Psoas muscle (tissue), 8 donors: ENCODE measurements around the gene NGB. TPM values are rescaled to one million over a fixed set of nuclear protein-coding genes. Genes with fewer than 3 reads are reported as not detected.

Experiments used
- ATAC-seq, 4 donors: fragments of 200-7000 bp; cut with Tn5 transposase; one replicate each; pipeline ENCODE4 v1.9.1; 2020; ENCODE audit warnings: moderate library complexity in 3 of 4, mild to moderate bottlenecking in 2 of 4
- DNase-seq, 2 donors: peaks; one replicate each; pipeline ENCODE4 v3.0.0-alpha.2; 2020
- H3K27ac ChIP-seq: fragments of 200-600 bp; one replicate; pipeline ENCODE4 v1.8.0; 2022
- H3K27me3 ChIP-seq, 3 donors: fragments of 200-600 bp in 1 of 3; one replicate each; pipeline versions ENCODE4 v1.6.1 to v1.8.0; 2013 to 2022; ENCODE audit warnings: low read length in 2 of 3, mild to moderate bottlenecking in 2 of 3, moderate library complexity in 1 of 3; ENCODE audit not compliant: insufficient read depth in 3 of 3
- H3K36me3 ChIP-seq, 2 donors: fragments of 200-600 bp in 1 of 2; one replicate each; pipeline versions ENCODE4 v1.6.1 to v1.8.0; 2013 to 2022; ENCODE audit warnings: low read depth in 1 of 2, mild to moderate bottlenecking in 1 of 2, moderate library complexity in 1 of 2; ENCODE audit not compliant: insufficient read depth in 1 of 2
- H3K4me1 ChIP-seq: fragments of 200-600 bp; one replicate; pipeline ENCODE4 v1.8.0; 2022
- H3K4me3 ChIP-seq: fragments of 200-600 bp; one replicate; pipeline ENCODE4 v1.8.0; 2022; ENCODE audit warnings: mild to moderate bottlenecking
- H3K9me3 ChIP-seq: fragments of 200-600 bp; one replicate; pipeline ENCODE4 v1.8.0; 2022
- CTCF ChIP-seq: fragments of 200-600 bp; IDR thresholded peaks from one replicate; pipeline ENCODE4 v1.8.0; 2022; ENCODE audit warnings: antibody characterized with exemption
- WGBS, 3 donors: extraction: QIAGEN DNeasy Blood & Tissue Kit; methylation state at CpG; one replicate each; pipeline versions ENCODE4 v1.1.6 to v1.1.7; 2013; 5-methylcytosine and 5-hydroxymethylcytosine counted together
- intact Hi-C, 2 donors: fragments of 100-400 bp; cut with DNase I; formaldehyde crosslinking; loops; one replicate each; pipeline versions ENCODE4 v1.11.0 to v1.14.2; 2022
- polyA plus RNA-seq, 3 donors: library from polyadenylated mRNA; stranded (reverse); fragments of 200-250 nt; gene quantifications; one replicate each; pipeline ENCODE4 v1.2.3, GENCODE V29; 2013
- total RNA-seq, 4 donors: library from RNA; stranded (reverse); fragmentation: NEBNext Ultra II Directional in 2 of 4; extraction: Animal tissue kit (Norgen Biotek cat#: 25700) in 2 of 4; gene quantifications; one replicate each; pipeline versions ENCODE4 v1.2.1 to v1.2.4, GENCODE V29; 2021 to 2023
- donor health status: healthy with polysubstance abuse.
- donor health status: DM: no; HTN: no; CAD: no; lungs with moderate emphysema.
- donor health status: Bipolar disorder and iron deficiency.
- donor health status: healthy.
- donor health status: DM: yes; HTN: yes; CAD: no.
- donor health status: DM: no; HTN: no; CAD: no.
- donor health status: DM: no; HTN: no; CAD: no.
- donor health status: DM: yes; HTN: yes; CAD: no.

The NGB gene
- total and polyA plus RNA-seq, 7 donors = 0.01 TPM; not detected in 6

DNA sequence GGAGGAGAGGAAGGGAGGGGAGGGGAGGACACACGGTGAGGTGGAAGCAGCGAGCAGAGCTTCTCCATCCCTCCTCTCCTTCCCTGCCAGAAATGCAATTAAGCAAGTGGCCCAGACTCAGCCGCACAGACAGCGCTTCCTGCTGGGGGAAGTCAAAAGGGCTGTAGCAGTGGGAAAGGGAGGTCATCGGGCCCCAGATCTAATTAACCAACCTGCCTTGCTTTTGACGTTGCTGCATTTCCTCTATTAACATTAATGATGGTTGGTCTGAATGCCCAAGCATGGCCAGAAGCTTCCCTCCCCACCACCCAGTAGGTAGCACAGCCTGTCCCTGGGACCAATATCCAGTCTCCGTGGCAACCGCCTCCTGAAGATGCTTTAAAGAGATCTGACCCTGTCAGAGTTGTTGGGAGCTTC, 4.6 kb upstream of the NGB start:
- no peak for DNase-seq
- WGBS, 3 donors = 51 to 64% (median 56%) methylated on average over 8 of the region's 8 CpGs
- TF ChIP-seq CTCF = no peak
- H3K4me3 ChIP-seq = no peak overlapping the region
- ATAC-seq = no peak
- H3K27me3 ChIP-seq = peaks cover 0 to 25% (median 15%) of the 10 kb centered on the region in 3 donors
- H3K36me3 ChIP-seq = peaks cover 4 to 45% of the 10 kb centered on the region in 2 donors
- H3K27ac ChIP-seq = no peak overlapping the region
- H3K4me1 ChIP-seq = peaks cover 6% of the 10 kb centered on the region
- no peaks in the 10 kb centered on the region for H3K9me3 ChIP-seq
- intact Hi-C loops = no loop called here

DNA sequence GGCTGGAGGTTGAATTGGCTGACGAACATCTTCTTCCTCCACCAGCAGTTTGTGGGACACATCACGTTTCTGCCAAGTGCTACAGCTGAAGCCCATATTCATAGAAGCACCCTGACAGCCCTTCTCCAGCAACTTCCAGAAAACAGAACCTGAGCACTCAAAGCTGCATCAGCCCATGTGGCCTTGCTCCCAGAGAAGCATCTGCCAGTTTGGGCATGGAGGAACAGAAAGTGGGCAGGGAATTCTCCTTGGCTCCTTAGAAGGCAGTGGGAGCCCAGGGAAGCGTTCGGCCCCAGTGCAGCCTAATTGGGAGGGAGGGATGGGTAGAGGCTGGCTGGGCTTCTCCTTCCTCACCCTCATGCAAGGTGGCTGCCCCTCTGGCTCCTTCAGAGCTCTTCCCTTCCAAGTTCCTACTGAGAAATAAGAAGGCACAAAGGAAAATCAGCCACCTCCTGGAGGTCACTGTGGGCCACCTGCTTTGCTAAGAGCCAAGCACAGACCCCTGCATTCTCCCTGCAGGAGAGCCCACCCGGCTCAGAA, 4.1 kb upstream of the NGB start:
- ATAC-seq = no peak
- DNase-seq = no peak
- H3K27ac ChIP-seq = no peak overlapping the region
- H3K4me3 ChIP-seq = no peak overlapping the region
- WGBS, 3 donors = 65 to 75% (median 68%) methylated on average over 5 of the region's 5 CpGs
- no peaks in the 10 kb centered on the region for H3K9me3 ChIP-seq
- H3K36me3 ChIP-seq = peaks cover 4 to 40% of the 10 kb centered on the region in 2 donors
- no peak for TF ChIP-seq CTCF
- intact Hi-C loops = no loop called here
- H3K27me3 ChIP-seq = peaks cover 0 to 30% (median 20%) of the 10 kb centered on the region in 3 donors
- H3K4me1 ChIP-seq = peaks cover 6% of the 10 kb centered on the region

DNA sequence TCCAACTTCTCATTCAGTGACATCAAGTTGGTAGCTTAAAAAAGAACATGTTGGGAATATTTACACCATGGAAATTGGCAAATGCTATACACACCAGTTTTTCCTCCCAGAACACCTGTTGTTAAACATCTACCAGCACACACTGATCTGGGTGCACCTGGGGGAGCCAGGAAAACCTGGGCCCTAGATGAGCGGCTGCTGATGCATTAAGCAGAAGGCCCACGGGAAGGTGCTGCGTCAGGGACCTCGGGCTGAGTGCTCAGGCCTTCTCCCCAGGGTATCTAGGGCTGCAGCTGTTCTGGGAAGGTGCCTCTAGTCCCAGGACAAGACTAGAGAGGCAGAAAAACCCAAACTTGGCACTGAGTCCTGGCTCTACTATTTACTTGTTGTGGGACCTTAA, 2.8 kb upstream of the NGB start:
- Histone ChIP-seq H3K4me1 (peaks cover 6% of the 10 kb centered on the region), H3K9me3 (no peaks in the 10 kb centered on the region), H3K27me3 (peaks cover 0 to 35% (median 20%) of the 10 kb centered on the region in 3 donors), H3K36me3 (peaks cover 0 to 27% of the 10 kb centered on the region in 2 donors), H3K4me3 (no peak overlapping the region), H3K27ac (no peak overlapping the region)
- no peak for TF ChIP-seq CTCF
- ATAC-seq (no peak), DNase-seq (no peak)
- WGBS, 3 donors = 55 to 73% (median 55%) methylated on average over 4 of the region's 4 CpGs
- intact Hi-C loops = no loop called here

DNA sequence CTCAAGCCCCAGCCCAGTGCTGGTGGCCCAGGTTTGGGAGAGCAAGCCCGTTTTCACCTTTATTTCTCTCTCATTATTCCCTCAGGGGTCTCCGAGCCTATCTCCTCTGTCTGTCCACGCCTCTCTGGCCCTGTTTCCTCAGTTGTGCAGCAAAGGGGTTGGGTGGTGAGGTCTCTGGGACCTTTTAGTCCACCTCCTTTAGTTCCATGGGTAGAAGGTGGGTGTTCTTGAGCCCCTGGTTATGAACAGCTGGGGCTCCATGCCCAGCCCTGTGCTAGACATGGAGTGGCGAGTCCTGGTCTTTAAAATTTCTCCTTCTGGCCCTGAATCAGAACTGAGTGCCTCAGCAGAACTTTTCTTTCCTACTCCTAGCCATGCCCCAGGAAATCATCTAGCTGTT, 1.3 kb upstream of the NGB start:
- no peak for ATAC-seq
- no peak overlapping the region for H3K4me3 ChIP-seq
- no peaks in the 10 kb centered on the region for H3K9me3 ChIP-seq
- H3K27ac ChIP-seq = no peak overlapping the region
- WGBS, 3 donors = 88 to 93% (median 89%) methylated on average over 4 of the region's 4 CpGs
- H3K4me1 ChIP-seq = peaks cover 6% of the 10 kb centered on the region
- TF ChIP-seq CTCF = no peak
- H3K36me3 ChIP-seq = peaks cover 0 to 12% of the 10 kb centered on the region in 2 donors
- peaks cover 0 to 44% (median 20%) of the 10 kb centered on the region in 3 donors for H3K27me3 ChIP-seq
- no peak for DNase-seq
- intact Hi-C loops = no loop called here
